ENCODE measurements around the gene MYOZ3.

- no peak for TF ChIP-seq POLR2AphosphoS5 (IDR thresholded peaks at IDR 0.05; ENCODE audit: borderline replicate concordance, low read depth, low read length)
- no peak for TF ChIP-seq FOXP2 (optimal IDR thresholded peaks at IDR 0.05; ENCODE audit: control extremely low read depth, extremely low read length, insufficient read depth)
- no peak for TF ChIP-seq EZH2 (IDR thresholded peaks at IDR 0.05)
These were observed 2.9 kb upstream of the MYOZ3 start for GRCh38 chr5:150658121-150658520.

Data from SK-N-MC (cell line).